ENCODE data around the gene UBE3A. TPM values are rescaled to one million over a fixed set of nuclear protein-coding genes. Genes with fewer than 3 reads are reported as not detected.
"Not testable (repeated sequence)": the region's sequence is repeated elsewhere in the genome, so short reads cannot be mapped to it uniquely, and the experiment has no call there.

Gene UBE3A
- total and polyA plus RNA-seq, 9 donors, result 27.0 to 130 (median 93.0) TPM

GRCh38 chr15:25417604-25418003, 21.2 kb downstream of the UBE3A start:
- 96 to 98% (median 96%) methylated on average over 2 of the region's 2 CpGs for WGBS, 3 donors
- TF ChIP-seq CTCF (IDR thresholded peaks at IDR 0.05) (no peak), EP300 (IDR thresholded peaks at IDR 0.05) (no peak), POLR2A (IDR thresholded peaks at IDR 0.05) (no peak)
- DNase-seq, result no peak
- Histone ChIP-seq H3K9me3 (no peaks in the 10 kb centered on the region), H3K27ac (no peak overlapping the region), H3K4me1 (ENCODE audit: insufficient read depth) (no peaks in the 10 kb centered on the region), H3K36me3 (no peaks in the 10 kb centered on the region), H3K4me3 (no peak overlapping the region), H3K27me3 (no peaks in the 10 kb centered on the region)
- intact Hi-C loops (cut with DNase I), result no loop called here

- H3K9me3 ChIP-seq, result no peaks in the 10 kb centered on the region
- intact Hi-C loops (cut with DNase I), result no loop called here
- H3K36me3 ChIP-seq, result no peaks in the 10 kb centered on the region
- WGBS, 3 donors, result 84 to 87% (median 85%) methylated on average over 3 of the region's 3 CpGs
- no peak for DNase-seq
- TF ChIP-seq CTCF (IDR thresholded peaks at IDR 0.05) (no peak), POLR2A (IDR thresholded peaks at IDR 0.05) (no peak), EP300 (IDR thresholded peaks at IDR 0.05) (no peak)
- H3K4me1 ChIP-seq (ENCODE audit: insufficient read depth), result no peaks in the 10 kb centered on the region
- H3K4me3 ChIP-seq, result no peak overlapping the region
- H3K27ac ChIP-seq, result no peak overlapping the region
- H3K27me3 ChIP-seq, result no peaks in the 10 kb centered on the region
Measured at GRCh38 chr15:25416693-25417092, 22.1 kb downstream of the UBE3A start.

GRCh38 chr15:25415707-25416106, 23.1 kb downstream of the UBE3A start:
- H3K36me3 ChIP-seq, result no peaks in the 10 kb centered on the region
- no peaks in the 10 kb centered on the region for H3K27me3 ChIP-seq
- intact Hi-C loops (cut with DNase I), result no loop called here
- TF ChIP-seq EP300 (IDR thresholded peaks at IDR 0.05), result no peak
- no peak for TF ChIP-seq POLR2A (IDR thresholded peaks at IDR 0.05)
- no peak for TF ChIP-seq CTCF (IDR thresholded peaks at IDR 0.05)
- 74 to 83% (median 77%) methylated on average over 3 of the region's 3 CpGs for WGBS, 3 donors
- no peak overlapping the region for H3K27ac ChIP-seq
- peaks cover 2% of the 10 kb centered on the region for H3K4me1 ChIP-seq (ENCODE audit: insufficient read depth)
- no peak for DNase-seq
- H3K9me3 ChIP-seq, result no peaks in the 10 kb centered on the region
- no peak overlapping the region for H3K4me3 ChIP-seq

- 97 to 100% (median 100%) methylated on average over 1 of the region's 1 CpG for WGBS, 3 donors
- no peak for TF ChIP-seq POLR2A (IDR thresholded peaks at IDR 0.05)
- TF ChIP-seq CTCF (IDR thresholded peaks at IDR 0.05), result no peak
- no peak for TF ChIP-seq EP300 (IDR thresholded peaks at IDR 0.05)
- no peak overlapping the region for H3K4me3 ChIP-seq
- no peaks in the 10 kb centered on the region for H3K9me3 ChIP-seq
- intact Hi-C loops (cut with DNase I), result no loop called here
- H3K27ac ChIP-seq, result no peak overlapping the region
- no peaks in the 10 kb centered on the region for H3K36me3 ChIP-seq
- DNase-seq, result no peak
- peaks cover 2% of the 10 kb centered on the region for H3K4me1 ChIP-seq (ENCODE audit: insufficient read depth)
- H3K27me3 ChIP-seq, result no peaks in the 10 kb centered on the region
Measured at GRCh38 chr15:25415217-25415616, 23.6 kb downstream of the UBE3A start.

GRCh38 chr15:25410649-25411048, 28.2 kb downstream of the UBE3A start:
- TF ChIP-seq EP300 (IDR thresholded peaks at IDR 0.05), result no peak
- TF ChIP-seq CTCF (IDR thresholded peaks at IDR 0.05), result no peak
- no peak for TF ChIP-seq POLR2A (IDR thresholded peaks at IDR 0.05)
- no peak overlapping the region for H3K27ac ChIP-seq
- H3K36me3 ChIP-seq, result no peaks in the 10 kb centered on the region
- peaks cover 7% of the 10 kb centered on the region for H3K4me1 ChIP-seq (ENCODE audit: insufficient read depth)
- 93 to 99% (median 96%) methylated on average over 2 of the region's 2 CpGs for WGBS, 3 donors
- no peaks in the 10 kb centered on the region for H3K9me3 ChIP-seq
- intact Hi-C loops (cut with DNase I), result no loop called here
- no peak overlapping the region for H3K4me3 ChIP-seq
- H3K27me3 ChIP-seq, result no peaks in the 10 kb centered on the region
- no peak for DNase-seq

GRCh38 chr15:25409731-25410130, 29.1 kb downstream of the UBE3A start:
- H3K27me3 ChIP-seq; H3K9me3 ChIP-seq; intact Hi-C loops (cut with DNase I); H3K36me3 ChIP-seq; H3K4me3 ChIP-seq; H3K4me1 ChIP-seq (ENCODE audit: insufficient read depth); H3K27ac ChIP-seq; DNase-seq: not testable (repeated sequence)
- 82 to 90% (median 87%) methylated on average over 4 of the region's 4 CpGs for WGBS, 3 donors
